ENCODE data around the gene TEX2. TPM values are rescaled to one million over a fixed set of nuclear protein-coding genes. Genes with fewer than 3 reads are reported as not detected.

Gene TEX2
- polyA plus RNA-seq, 3 donors = 12.2 to 18.9 (median 12.5) TPM

DNA sequence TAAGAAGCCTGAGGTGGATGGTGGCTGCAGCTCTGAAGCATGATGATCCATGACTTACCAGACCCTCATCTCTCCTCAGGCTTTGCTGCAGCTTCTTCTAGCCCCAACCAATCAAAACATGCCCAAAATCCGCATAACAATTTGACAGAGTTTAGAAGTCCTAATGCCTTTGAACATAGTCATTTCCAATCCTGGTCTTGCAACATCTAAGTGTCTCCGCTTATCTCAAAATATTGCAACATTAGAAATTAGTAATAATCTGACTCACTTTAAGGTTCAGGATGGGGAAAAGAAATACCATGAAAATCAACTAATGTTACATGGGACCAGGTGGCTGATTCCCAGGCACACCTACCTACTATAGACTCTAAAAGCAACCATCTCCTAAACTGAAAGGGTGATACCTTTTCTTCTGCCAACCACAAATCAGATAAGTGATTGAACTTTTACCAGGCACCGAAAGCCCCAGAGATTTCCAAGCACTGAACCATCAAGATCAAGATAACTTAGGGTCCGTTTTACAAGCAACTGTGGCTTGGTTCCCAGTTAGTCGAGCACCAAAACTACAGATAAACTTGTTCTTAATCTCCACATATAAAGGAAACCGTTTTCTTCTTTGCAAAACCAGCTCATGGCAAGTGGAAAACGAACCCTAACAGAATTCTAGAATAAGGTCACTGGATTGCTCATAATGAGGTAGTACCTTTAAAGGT lies 147.1 kb downstream of the TEX2 start:
- no peak overlapping the region for H3K27ac ChIP-seq (ENCODE audit: low read depth, low read length)
- WGBS, 3 donors = 40 to 65% (median 60%) methylated on average over 7 of the region's 7 CpGs

DNA sequence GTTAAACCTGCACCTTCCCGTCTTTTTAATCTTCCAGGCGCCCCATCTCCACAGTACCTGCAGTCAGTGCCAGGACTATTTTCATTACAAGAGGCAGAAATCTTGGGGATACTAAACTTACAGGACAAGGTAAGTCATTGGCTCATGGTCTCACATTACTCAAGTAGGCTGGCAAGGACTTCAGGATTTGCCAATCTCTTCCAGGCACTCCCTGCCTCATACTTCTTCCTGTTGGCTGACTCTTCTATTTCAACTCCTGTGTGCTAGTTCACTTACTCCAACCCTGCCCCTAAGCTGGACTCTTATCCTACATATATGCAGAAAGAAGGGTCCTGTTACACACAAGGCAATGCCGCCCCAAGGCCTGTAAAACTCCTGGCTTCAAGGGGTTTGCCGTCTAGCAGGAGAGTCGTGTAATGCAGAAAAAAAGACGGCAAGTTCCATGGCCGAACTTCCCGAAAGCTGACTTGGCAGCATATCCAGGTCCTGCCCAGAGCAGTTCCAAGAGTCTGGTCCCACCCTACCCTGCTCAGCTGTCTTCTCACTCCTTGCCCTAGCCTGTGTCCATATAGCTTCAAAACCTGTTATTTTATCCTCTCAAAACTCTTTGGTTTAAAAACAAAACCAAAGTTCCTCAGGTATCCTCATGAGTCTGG lies 147.9 kb downstream of the TEX2 start:
- WGBS, 3 donors = 60 to 74% (median 68%) methylated on average over 8 of the region's 8 CpGs
- no peak overlapping the region for H3K27ac ChIP-seq (ENCODE audit: low read depth, low read length)

DNA sequence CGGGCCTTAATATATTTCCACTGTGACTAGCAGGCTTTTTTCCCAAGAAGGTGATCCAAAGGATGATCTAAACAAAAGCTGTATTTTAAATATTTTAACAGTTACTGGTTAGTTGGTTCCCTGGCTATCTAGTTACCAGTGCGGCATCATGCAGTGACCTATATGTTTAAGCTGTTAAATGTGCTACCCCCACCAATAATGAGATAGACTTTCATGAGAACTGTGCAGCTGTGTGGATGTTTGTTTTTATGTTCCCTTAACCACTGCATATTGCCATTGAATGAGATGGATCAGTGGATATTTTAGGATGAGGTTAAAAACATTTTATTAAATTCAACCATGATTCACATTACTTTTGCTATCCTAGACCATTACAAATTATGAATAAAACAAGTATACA lies 150.1 kb downstream of the TEX2 start:
- WGBS, 3 donors = 39 to 97% (median 93%) methylated on average over 2 of the region's 2 CpGs
- H3K27ac ChIP-seq (ENCODE audit: low read depth, low read length) = no peak overlapping the region

DNA sequence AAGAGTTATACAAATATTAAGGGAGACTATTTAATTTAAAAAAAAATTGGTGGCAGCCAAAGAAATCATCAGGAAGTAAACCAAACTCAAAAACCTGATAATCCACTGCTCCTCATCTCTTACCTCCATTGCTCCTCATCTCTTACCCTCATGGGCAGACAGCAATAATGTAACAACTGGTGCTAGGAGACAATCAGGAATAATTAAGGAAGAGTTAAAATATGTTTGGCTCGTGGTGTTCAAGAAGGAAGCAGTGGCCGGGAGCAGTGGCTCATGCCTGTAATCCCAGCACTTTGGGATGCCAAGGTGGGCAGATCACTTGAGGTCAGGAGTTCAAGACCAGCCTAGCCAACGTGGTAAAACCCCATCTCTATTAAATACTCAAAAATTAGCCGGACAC lies 151.2 kb downstream of the TEX2 start:
- no peak overlapping the region for H3K27ac ChIP-seq (ENCODE audit: low read depth, low read length)
- 76 to 81% (median 77%) methylated on average over 4 of the region's 4 CpGs for WGBS, 3 donors

- no peak overlapping the region for H3K27ac ChIP-seq (ENCODE audit: low read depth, low read length)
- 66 to 73% (median 68%) methylated on average over 12 of the region's 12 CpGs for WGBS, 3 donors
These were observed 152.5 kb downstream of the TEX2 start for GRCh38 chr17:64110379-64111152.

GRCh38 chr17:64109400-64109799 lies 153.7 kb downstream of the TEX2 start:
- H3K27ac ChIP-seq (ENCODE audit: low read depth, low read length) = no peak overlapping the region
- 85 to 92% (median 88%) methylated on average over 5 of the region's 5 CpGs for WGBS, 3 donors

- no peak overlapping the region for H3K27ac ChIP-seq (ENCODE audit: low read depth, low read length)
- WGBS, 3 donors = 44 to 72% (median 70%) methylated on average over 5 of the region's 5 CpGs
These were observed 155.4 kb downstream of the TEX2 start for GRCh38 chr17:64107500-64108236.

DNA sequence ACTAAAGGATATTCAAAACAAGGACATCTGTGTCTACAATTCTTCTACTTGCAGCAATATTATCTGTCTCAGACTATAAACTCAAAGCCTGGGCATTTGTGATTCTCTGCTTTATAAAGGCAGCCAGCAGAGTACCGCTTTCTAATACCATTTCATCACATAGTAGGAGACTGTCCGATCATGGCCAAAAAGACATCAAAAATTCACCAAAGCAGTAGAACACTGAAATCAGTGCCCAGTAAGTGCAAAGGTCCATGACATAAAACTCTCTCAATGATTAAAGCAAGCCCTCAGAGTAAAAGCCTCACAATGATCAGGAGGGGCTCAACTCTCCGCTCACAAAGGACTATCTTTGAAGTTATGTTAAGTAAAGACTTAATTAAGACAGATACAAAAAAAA lies 156.1 kb downstream of the TEX2 start:
- no peak overlapping the region for H3K27ac ChIP-seq (ENCODE audit: low read depth, low read length)
- 73 to 85% (median 83%) methylated on average over 3 of the region's 3 CpGs for WGBS, 3 donors

DNA sequence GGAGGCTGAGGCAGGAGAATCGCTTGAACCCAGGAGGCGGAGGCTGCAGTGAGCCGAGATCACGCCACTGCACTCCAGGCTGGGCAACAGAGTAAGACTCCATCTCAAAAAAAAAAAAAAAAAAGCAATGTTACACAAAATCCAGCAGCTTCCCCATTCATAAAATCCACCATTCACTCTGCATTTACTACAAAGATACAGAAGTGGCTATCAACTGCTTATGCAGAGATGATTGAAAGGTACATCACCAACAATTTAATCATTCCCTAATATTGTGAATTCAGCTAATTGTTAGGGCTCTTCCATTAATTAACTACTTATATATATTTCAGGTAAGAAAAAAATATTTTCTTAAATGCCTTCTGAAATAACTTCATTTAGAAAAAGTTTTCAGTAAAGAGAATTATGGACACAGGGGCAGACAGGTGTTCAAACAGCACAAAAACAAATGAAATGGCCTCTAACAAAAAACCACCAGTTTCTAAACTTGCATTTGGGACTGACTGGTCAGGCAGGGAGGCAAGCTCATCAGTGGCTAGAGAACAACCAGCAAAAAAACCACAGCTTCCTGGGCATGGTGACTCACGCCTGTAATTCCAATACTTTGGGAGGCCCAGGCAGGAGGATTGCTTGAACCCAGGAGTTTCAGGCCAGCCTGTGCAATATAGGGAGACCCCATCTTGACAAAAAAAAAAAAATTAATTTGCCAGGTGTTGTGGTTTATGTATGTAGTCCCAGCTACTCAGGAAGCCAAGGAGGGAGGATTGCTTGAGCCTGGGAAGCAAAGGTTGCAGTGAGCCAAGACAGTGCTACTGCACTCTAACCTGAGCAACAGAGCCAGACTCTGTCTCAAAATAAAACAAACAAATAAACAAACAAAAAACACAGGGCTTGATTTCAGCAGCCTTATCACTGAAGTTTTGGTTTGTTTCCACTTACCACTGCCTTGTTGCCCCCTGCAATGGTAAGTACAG lies 159.4 kb downstream of the TEX2 start:
- no peak overlapping the region for H3K27ac ChIP-seq (ENCODE audit: low read depth, low read length)
- 78 to 94% (median 88%) methylated on average over 5 of the region's 5 CpGs for WGBS, 3 donors

GRCh38 chr17:64102627-64103390 lies 160.3 kb downstream of the TEX2 start:
- WGBS, 3 donors = 87 to 94% (median 94%) methylated on average over 7 of the region's 7 CpGs
- no peak overlapping the region for H3K27ac ChIP-seq (ENCODE audit: low read depth, low read length)

DNA sequence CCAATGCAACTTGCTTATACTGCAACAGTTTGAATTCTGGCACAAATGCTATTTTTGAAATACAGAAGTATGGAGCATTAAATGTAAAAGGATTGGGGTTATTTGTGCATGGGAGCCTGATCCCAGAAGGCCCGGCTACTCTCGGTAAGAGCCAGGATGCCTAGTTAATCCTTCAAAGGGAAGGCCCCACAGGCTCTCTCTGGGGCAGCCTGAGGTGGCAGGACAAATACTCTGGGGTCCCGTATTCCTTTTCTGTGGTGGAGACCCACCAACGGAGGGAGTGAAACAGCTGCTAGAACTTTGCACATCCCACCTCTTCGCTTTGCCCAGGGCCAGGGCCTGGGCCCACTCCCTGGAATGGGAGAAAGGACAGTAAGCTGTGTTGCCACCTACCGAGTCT lies 163.5 kb downstream of the TEX2 start:
- no peak overlapping the region for H3K27ac ChIP-seq (ENCODE audit: low read depth, low read length)
- WGBS, 3 donors = 75 to 95% (median 89%) methylated on average over 6 of the region's 6 CpGs

Other genes starting within 250 kb of the TEX2 start
- gene ICAM2, start 242.6 kb downstream of the TEX2 start, polyA plus RNA-seq = 10 to 100 TPM; 13.0 to 87.0 (median 63.9) TPM
- 10 to 100 TPM in 1 of 3 donors, 1 to 10 TPM in 2; 2.0 to 26.5 (median 9.3) TPM for gene ERN1, start 133.1 kb downstream of the TEX2 start, polyA plus RNA-seq
- gene PECAM1, start 127.6 kb upstream of the TEX2 start, polyA plus RNA-seq = 100 to 1,000 TPM in 1 of 3 donors, 10 to 100 TPM in 2; 21.6 to 113 (median 54.9) TPM
- 1 to 10 TPM in 2 of 3 donors, under 1 TPM in 1; 0.53 to 9.4 (median 4.3) TPM for gene MILR1, start 185.9 kb upstream of the TEX2 start, polyA plus RNA-seq
- gene POLG2, start 233.8 kb upstream of the TEX2 start, polyA plus RNA-seq = 1 to 10 TPM; 5.2 to 9.9 (median 7.2) TPM
- 100 to 1,000 TPM; 162 to 684 (median 514) TPM for gene DDX5, start 243.0 kb upstream of the TEX2 start, polyA plus RNA-seq
- 10 to 100 TPM; 15.5 to 34.8 (median 19.6) TPM for gene CEP95, start 243.7 kb upstream of the TEX2 start, polyA plus RNA-seq

Data from adipose tissue (tissue), 3 donors.